Gastroesophageal sphincter (tissue), 3 donors: ENCODE data around the gene MRGPRG.
"Not testable (repeated sequence)": the region's sequence is repeated elsewhere in the genome, so short reads cannot be mapped to it uniquely, and the experiment has no call there.

Source experiments
- POLR2A ChIP-seq, 2 donors: fragments of 450-650 bp; IDR thresholded peaks; one replicate each; pipeline ENCODE4 v1.6.1; 2017; ENCODE audit warnings: antibody characterized with exemption in 2 of 2, mild to moderate bottlenecking in 2 of 2, moderate library complexity in 1 of 2
- POLR2AphosphoS5 ChIP-seq: sonication (generic); formaldehyde crosslinking; IDR thresholded peaks from one replicate; pipeline ENCODE4 v1.6.1; 2017; ENCODE audit warnings: antibody characterized with exemption
- TF ChIP-seq, protein P1 (sequence below), 4 experiments: fragments of 200-600 bp in 2 of 4; fragments of 450-650 bp in 2 of 4; sonication (generic) in 1 of 4; IDR thresholded peaks; one replicate each; pipeline ENCODE4 v1.5.1; 2017 to 2019; ENCODE audit warnings: antibody characterized with exemption in 4 of 4, mild to moderate bottlenecking in 2 of 4, moderate library complexity in 2 of 4

DNA sequence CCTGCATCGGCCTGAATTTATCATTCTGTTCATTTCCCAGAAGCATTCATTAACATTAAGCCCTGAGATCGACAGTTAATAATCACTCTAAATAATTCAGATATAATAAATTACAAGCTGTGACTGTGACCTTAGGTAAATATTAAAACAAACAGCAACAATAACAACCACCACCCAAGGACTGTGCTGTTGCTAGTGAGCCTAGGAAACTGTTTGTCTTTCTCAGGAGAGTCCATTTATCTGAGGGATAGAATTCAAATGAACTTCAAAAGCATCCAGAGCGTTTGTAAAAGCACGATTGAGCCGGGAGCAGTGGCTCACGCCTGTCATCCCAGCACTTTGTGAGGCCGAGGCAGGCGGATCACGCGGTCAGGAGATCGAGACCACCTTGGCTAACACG, 36.6 kb upstream of the MRGPRG start:
- TF ChIP-seq POLR2AphosphoS5; POLR2A (IDR thresholded peaks at IDR 0.05): not testable (repeated sequence)
- TF ChIP-seq, protein P1, sequence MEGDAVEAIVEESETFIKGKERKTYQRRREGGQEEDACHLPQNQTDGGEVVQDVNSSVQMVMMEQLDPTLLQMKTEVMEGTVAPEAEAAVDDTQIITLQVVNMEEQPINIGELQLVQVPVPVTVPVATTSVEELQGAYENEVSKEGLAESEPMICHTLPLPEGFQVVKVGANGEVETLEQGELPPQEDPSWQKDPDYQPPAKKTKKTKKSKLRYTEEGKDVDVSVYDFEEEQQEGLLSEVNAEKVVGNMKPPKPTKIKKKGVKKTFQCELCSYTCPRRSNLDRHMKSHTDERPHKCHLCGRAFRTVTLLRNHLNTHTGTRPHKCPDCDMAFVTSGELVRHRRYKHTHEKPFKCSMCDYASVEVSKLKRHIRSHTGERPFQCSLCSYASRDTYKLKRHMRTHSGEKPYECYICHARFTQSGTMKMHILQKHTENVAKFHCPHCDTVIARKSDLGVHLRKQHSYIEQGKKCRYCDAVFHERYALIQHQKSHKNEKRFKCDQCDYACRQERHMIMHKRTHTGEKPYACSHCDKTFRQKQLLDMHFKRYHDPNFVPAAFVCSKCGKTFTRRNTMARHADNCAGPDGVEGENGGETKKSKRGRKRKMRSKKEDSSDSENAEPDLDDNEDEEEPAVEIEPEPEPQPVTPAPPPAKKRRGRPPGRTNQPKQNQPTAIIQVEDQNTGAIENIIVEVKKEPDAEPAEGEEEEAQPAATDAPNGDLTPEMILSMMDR (IDR thresholded peaks at IDR 0.05) = not testable (repeated sequence)
